H1 (cell line): ENCODE data around the gene GRAMD1B. TPM values are rescaled to one million over a fixed set of nuclear protein-coding genes. Genes with fewer than 3 reads are reported as not detected.

Experiments used
- RFX5 ChIP-seq: IDR thresholded peaks from 2 replicates; pipeline ENCODE4 v1.6.1; 2011; ENCODE audit warnings: low read depth, low read length, improper control_type of control experiment, borderline replicate concordance
- polyA plus RNA-seq, 7 experiments: library from polyadenylated mRNA; depleted of rRNA in 3 of 7; stranded (reverse) in 5 of 7; unstranded in 2 of 7; fragments of >200 nt in 5 of 7; fragments of 200-250 nt in 2 of 7; gene quantifications; 1 replicate in 5 of 7; 2 replicates in 1 of 7; 4 replicates in 1 of 7; pipeline versions ENCODE4 v1.2.1 to v1.2.3, GENCODE V29; 2011 to 2013; ENCODE audit warnings: missing spikeins in 2 of 7, mixed read lengths in 2 of 7
- total RNA-seq: library from RNA; stranded (reverse); fragmentation: NEBNext Ultra II Directional; extraction: Animal tissue kit (Norgen Biotek cat#: 25700); gene quantifications from 2 replicates; pipeline ENCODE4 v1.2.1, GENCODE V29; 2021

The GRAMD1B gene
- total and polyA plus RNA-seq, 2 of the 8 experiments (the other 6 are each of a cell fraction or from before 2014, with no cell fraction given): 10.1 to 21.2 TPM

DNA sequence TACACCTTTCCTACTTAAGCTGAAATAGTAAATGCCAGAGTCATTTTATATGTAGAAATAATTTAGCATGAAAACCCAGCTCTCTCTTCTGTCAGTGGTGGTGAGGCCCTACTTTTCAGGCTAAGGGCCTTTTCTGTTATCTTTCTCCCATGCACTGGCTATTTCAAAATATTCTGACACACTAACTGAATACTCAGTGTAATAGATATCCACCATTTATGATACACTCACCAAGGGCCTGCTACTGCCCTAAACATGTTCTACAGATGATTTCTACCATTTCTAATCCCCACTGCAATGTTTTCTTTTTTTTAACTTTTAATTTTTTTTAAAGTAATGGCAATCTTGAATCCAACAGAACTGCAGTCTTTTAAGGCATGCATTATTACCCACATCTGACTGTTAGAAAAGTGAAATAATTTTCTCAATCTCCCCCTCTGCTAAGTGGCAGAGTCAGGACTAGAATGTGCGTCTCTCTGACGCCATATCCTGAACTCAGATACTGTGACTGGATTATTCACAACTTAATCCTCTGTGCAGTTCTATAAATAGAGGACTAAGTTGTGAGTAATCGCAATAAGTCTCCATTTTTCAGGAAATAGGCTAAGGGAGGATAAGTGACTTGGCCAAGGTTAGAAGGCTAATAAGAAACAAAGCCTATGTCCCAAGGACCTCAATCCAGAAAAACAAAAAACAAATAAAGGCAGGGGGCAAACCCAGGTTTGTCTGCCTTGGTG, 44.0 kb downstream of the GRAMD1B start (continued):
- TF ChIP-seq RFX5: no peak
- TF ChIP-seq, all 59 proteins: peak for 0
